HG02678 (cell line): ENCODE measurements around the gene TMEM89.

ENCODE experiments used
- ATAC-seq: cut with Tn5 transposase; IDR thresholded peaks from one replicate; pipeline ENCODE4 v1.9.1; 2021; ENCODE audit warnings: mild to moderate bottlenecking, moderate library complexity; ENCODE audit not compliant: unreplicated experiment

TMEM89 gene

GRCh38 chr3:48617559-48617958 is 4.0 kb downstream of the TMEM89 start:
- ATAC-seq: no peak

- ATAC-seq: no peak
These were observed 7.5 kb downstream of the TMEM89 start for GRCh38 chr3:48614044-48614443.

GRCh38 chr3:48612309-48612708 is 9.3 kb downstream of the TMEM89 start:
- no peak for ATAC-seq

- ATAC-seq: peak; percentile 95
These were observed 12.2 kb downstream of the TMEM89 start, which contains the start of gene UQCRC1 for GRCh38 chr3:48609088-48610005. Gene UQCRC1, minus strand, starts transcription at chr3:48609646. Its CDS starts 26 bp downstream, at chr3:48609620.

GRCh38 chr3:48607519-48607918 is 14.1 kb downstream of the TMEM89 start:
- ATAC-seq: no peak

GRCh38 chr3:48601622-48601994 is 20.0 kb downstream of the TMEM89 start:
- no peak for ATAC-seq

GRCh38 chr3:48600711-48601621 is 20.6 kb downstream of the TMEM89 start:
- ATAC-seq: no peak

GRCh38 chr3:48599509-48600285 is 21.9 kb downstream of the TMEM89 start:
- no peak for ATAC-seq

GRCh38 chr3:48599077-48599501 is 22.5 kb downstream of the TMEM89 start:
- ATAC-seq: no peak

GRCh38 chr3:48598323-48599076 is 23.1 kb downstream of the TMEM89 start:
- no peak for ATAC-seq

- ATAC-seq: no peak
These were observed 24.2 kb downstream of the TMEM89 start for GRCh38 chr3:48597408-48597800.

GRCh38 chr3:48596676-48597407 is 24.7 kb downstream of the TMEM89 start:
- ATAC-seq: no peak

GRCh38 chr3:48596157-48596556 is 25.4 kb downstream of the TMEM89 start:
- no peak for ATAC-seq

- no peak for ATAC-seq
These were observed 25.9 kb downstream of the TMEM89 start for GRCh38 chr3:48595526-48596121.

- no peak for ATAC-seq
These were observed 26.5 kb downstream of the TMEM89 start, which contains the start of gene COL7A1 for GRCh38 chr3:48595075-48595525. Gene COL7A1, minus strand, starts transcription at chr3:48595329. Its CDS starts 170 bp downstream, at chr3:48595159.

- ATAC-seq: no peak
These were observed 27.0 kb downstream of the TMEM89 start for GRCh38 chr3:48594417-48595049.

GRCh38 chr3:48593337-48593736 is 28.2 kb downstream of the TMEM89 start:
- no peak for ATAC-seq

GRCh38 chr3:48592519-48593087 is 29.0 kb downstream of the TMEM89 start:
- ATAC-seq: no peak
